GM19467 (cell line): Measurements from ENCODE around the gene EEF2.
"Not testable (repeated sequence)": the region's sequence is repeated elsewhere in the genome, so short reads cannot be mapped to it uniquely, and the experiment has no call there.

Experiments used
- ATAC-seq: cut with Tn5 transposase; IDR thresholded peaks from one replicate; pipeline ENCODE4 v1.9.1; 2021; ENCODE audit warnings: mild to moderate bottlenecking, moderate library complexity; ENCODE audit not compliant: unreplicated experiment

Gene EEF2

GRCh38 chr19:4015705-4016402 lies 30.6 kb upstream of the EEF2 start:
- ATAC-seq, result no peak

- ATAC-seq, result no peak
These were observed 29.6 kb upstream of the EEF2 start for GRCh38 chr19:4014541-4015491.

GRCh38 chr19:4013886-4014540 lies 28.8 kb upstream of the EEF2 start:
- ATAC-seq, result no peak

GRCh38 chr19:4012975-4013634 lies 27.8 kb upstream of the EEF2 start:
- ATAC-seq, result no peak

- ATAC-seq, result no peak
These were observed 27.1 kb upstream of the EEF2 start for GRCh38 chr19:4012092-4012974.

GRCh38 chr19:4011430-4011829 lies 26.2 kb upstream of the EEF2 start:
- ATAC-seq, result not testable (repeated sequence)

- ATAC-seq, result no peak
These were observed 25.5 kb upstream of the EEF2 start for GRCh38 chr19:4010808-4011110.

- ATAC-seq, result no peak
These were observed 24.9 kb upstream of the EEF2 start for GRCh38 chr19:4009990-4010807.

- peak; percentile 8 for ATAC-seq
These were observed 22.7 kb upstream of the EEF2 start for GRCh38 chr19:4007836-4008539.

GRCh38 chr19:4007021-4007835 lies 22.0 kb upstream of the EEF2 start, which contains the start of gene PIAS4:
Gene PIAS4, plus strand, starts transcription at chr19:4007736. Its CDS starts 25 bp downstream, at chr19:4007761.
- ATAC-seq, result peak; percentile 67

- not testable (repeated sequence) for ATAC-seq
These were observed 20.2 kb upstream of the EEF2 start for GRCh38 chr19:4005436-4005835.

GRCh38 chr19:4000798-4001197 lies 15.5 kb upstream of the EEF2 start:
- not testable (repeated sequence) for ATAC-seq

GRCh38 chr19:3998667-3999412 lies 13.6 kb upstream of the EEF2 start:
- not testable (repeated sequence) for ATAC-seq

- no peak for ATAC-seq
These were observed 10.3 kb upstream of the EEF2 start for GRCh38 chr19:3995607-3996006.

GRCh38 chr19:3990815-3991117 lies 5.5 kb upstream of the EEF2 start:
- ATAC-seq, result no peak

GRCh38 chr19:3987619-3988371 lies 2.5 kb upstream of the EEF2 start:
- ATAC-seq, result no peak
